Neutrophil (primary cell): ENCODE data around the gene SNX30.
A peak's percentile ranks its signal among the peaks of the same experiment; 100 is the strongest.

Source experiments
- H3K27ac ChIP-seq: fragments of 200-600 bp; sonication (generic); 2 replicates; pipeline ENCODE4 v1.5.1; 2016; ENCODE audit warnings: mild to moderate bottlenecking, moderate library complexity
- H3K27me3 ChIP-seq: fragments of 200-600 bp; sonication (generic); 2 replicates; pipeline ENCODE4 v1.6.0; 2016; ENCODE audit warnings: mild to moderate bottlenecking
- H3K36me3 ChIP-seq: fragments of 200-600 bp; sonication (generic); 2 replicates; pipeline ENCODE4 v1.5.1; 2017
- H3K4me1 ChIP-seq, 2 experiments: fragments of 200-600 bp in 1 of 2; sonication (generic) in 1 of 2; 1 replicate in 1 of 2; 2 replicates in 1 of 2; pipeline versions ENCODE4 v1.5.1 to v1.6.1; 2013 to 2016; ENCODE audit warnings: low read depth in 1 of 2, low read length in 1 of 2, mild to moderate bottlenecking in 1 of 2, moderate library complexity in 1 of 2; ENCODE audit not compliant: control insufficient read depth in 1 of 2, insufficient read depth in 1 of 2
- H3K4me3 ChIP-seq, 2 experiments: fragments of 200-600 bp in 1 of 2; sonication (generic) in 1 of 2; 1 replicate in 1 of 2; 2 replicates in 1 of 2; pipeline ENCODE4 v1.5.1; 2013 to 2016; ENCODE audit warnings: low read depth in 1 of 2, low read length in 1 of 2, mild to moderate bottlenecking in 1 of 2, moderate library complexity in 1 of 2
- H3K9me3 ChIP-seq: fragments of 200-600 bp; sonication (generic); 2 replicates; pipeline ENCODE4 v1.5.1; 2016
- TF ChIP-seq, protein P1 (sequence below): fragments of 200-600 bp; sonication (generic); IDR thresholded peaks from 2 replicates; pipeline ENCODE4 v1.5.1; 2016; ENCODE audit warnings: antibody characterized with exemption

SNX30 gene

DNA sequence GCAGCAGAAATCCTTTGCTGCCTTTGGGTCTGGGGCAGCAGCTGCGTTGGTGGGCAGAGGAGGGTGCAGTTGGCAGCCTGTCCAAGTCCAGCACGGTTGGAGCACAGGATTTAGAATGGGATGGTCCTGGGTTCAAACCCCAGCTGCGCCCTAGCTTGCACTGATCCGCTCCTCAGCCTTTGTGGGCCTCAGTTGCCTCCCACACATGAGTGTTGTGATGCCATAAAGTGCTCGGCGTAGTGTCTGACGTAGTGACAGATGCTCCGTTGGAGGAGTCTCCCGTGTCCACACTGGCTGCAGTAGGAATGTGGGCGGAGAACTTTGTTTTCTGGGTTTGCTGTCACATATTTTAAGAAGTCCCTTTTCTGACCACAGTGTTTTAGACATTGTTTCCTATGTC lies 104.1 kb downstream of the SNX30 start:
- H3K4me1 ChIP-seq, result peaks cover 31 to 44% of the 10 kb centered on the region in 2 experiments
- TF ChIP-seq, protein P1, sequence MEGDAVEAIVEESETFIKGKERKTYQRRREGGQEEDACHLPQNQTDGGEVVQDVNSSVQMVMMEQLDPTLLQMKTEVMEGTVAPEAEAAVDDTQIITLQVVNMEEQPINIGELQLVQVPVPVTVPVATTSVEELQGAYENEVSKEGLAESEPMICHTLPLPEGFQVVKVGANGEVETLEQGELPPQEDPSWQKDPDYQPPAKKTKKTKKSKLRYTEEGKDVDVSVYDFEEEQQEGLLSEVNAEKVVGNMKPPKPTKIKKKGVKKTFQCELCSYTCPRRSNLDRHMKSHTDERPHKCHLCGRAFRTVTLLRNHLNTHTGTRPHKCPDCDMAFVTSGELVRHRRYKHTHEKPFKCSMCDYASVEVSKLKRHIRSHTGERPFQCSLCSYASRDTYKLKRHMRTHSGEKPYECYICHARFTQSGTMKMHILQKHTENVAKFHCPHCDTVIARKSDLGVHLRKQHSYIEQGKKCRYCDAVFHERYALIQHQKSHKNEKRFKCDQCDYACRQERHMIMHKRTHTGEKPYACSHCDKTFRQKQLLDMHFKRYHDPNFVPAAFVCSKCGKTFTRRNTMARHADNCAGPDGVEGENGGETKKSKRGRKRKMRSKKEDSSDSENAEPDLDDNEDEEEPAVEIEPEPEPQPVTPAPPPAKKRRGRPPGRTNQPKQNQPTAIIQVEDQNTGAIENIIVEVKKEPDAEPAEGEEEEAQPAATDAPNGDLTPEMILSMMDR, result no peak
- H3K27me3 ChIP-seq, result no peaks in the 10 kb centered on the region
- H3K4me3 ChIP-seq, result no peak overlapping the region
- H3K9me3 ChIP-seq, result no peaks in the 10 kb centered on the region
- no peak overlapping the region for H3K27ac ChIP-seq
- no peaks in the 10 kb centered on the region for H3K36me3 ChIP-seq

DNA sequence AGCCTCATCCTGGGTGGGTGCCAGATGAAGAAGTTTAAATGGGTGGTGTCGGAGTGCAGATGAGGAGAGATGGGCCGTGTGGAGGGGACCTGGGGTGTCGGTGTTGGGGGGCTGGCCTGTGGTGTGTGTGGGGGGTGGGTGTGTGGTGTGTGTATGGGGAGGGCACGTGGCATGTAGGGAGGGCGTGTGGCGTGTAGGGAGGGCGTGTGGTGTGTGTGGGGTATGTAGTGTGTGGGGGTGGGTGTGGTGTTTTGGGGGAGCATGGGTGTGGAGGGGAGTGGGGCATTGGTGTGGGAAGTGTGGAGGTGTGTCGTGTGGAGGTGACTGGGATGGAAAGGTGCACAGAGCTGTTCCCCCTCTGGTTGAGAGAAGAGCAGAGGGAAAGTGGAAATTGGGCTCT lies 105.6 kb downstream of the SNX30 start:
- TF ChIP-seq, protein P1, result no peak
- H3K9me3 ChIP-seq, result no peaks in the 10 kb centered on the region
- H3K27me3 ChIP-seq, result no peaks in the 10 kb centered on the region
- H3K4me3 ChIP-seq, result no peak overlapping the region
- H3K4me1 ChIP-seq, result peaks cover 27 to 38% of the 10 kb centered on the region in 2 experiments
- H3K27ac ChIP-seq, result no peak overlapping the region
- no peaks in the 10 kb centered on the region for H3K36me3 ChIP-seq

DNA sequence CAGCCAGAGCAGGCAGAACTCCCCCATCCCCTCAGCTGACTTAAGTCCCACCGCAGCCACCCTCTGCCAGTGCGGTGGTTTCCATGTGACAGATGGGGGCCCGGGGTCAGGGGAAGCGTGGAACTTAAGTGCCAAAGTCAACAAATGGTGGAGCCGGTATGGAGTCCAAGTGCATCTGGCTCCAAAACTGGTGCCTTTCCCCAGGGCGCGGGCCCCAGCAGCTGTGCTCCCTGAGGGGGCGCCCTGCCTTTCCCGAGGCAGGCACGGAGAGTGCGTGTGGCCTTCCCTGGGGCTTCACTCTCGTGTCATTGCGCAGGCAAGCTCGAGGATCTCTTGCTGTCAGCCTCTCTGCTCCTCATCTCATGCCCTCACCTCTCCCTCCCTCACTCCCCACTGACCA lies 106.3 kb downstream of the SNX30 start:
- no peak overlapping the region for H3K27ac ChIP-seq
- no peaks in the 10 kb centered on the region for H3K36me3 ChIP-seq
- H3K9me3 ChIP-seq, result no peaks in the 10 kb centered on the region
- H3K27me3 ChIP-seq, result no peaks in the 10 kb centered on the region
- TF ChIP-seq, protein P1, result no peak
- no peak overlapping the region for H3K4me3 ChIP-seq
- peaks cover 33 to 42% of the 10 kb centered on the region in 2 experiments for H3K4me1 ChIP-seq

DNA sequence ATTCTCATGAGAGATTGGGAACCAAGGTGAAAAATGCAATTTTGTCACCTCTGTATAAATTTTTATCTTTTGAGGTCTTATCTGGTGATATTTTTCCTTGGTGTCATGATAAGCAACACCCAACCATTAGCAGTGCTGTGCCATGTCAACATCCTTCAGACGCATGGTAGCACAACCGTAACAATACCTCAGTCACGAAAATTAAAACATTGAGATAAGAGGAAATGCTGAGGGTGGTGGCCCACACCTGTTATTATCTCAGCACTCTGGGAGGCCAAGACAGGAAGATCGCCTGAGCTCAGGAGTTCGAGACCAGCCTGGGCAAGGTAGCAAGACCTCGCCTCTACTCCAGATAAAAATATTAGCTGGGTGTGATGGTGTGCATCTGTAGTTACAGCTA lies 107.4 kb downstream of the SNX30 start:
- H3K9me3 ChIP-seq, result no peaks in the 10 kb centered on the region
- H3K36me3 ChIP-seq, result no peaks in the 10 kb centered on the region
- TF ChIP-seq, protein P1, result no peak
- H3K4me1 ChIP-seq, result peaks cover 45 to 54% of the 10 kb centered on the region in 2 experiments
- no peaks in the 10 kb centered on the region for H3K27me3 ChIP-seq
- H3K4me3 ChIP-seq, result no peak overlapping the region
- H3K27ac ChIP-seq, result peak overlapping the region; percentile 66

DNA sequence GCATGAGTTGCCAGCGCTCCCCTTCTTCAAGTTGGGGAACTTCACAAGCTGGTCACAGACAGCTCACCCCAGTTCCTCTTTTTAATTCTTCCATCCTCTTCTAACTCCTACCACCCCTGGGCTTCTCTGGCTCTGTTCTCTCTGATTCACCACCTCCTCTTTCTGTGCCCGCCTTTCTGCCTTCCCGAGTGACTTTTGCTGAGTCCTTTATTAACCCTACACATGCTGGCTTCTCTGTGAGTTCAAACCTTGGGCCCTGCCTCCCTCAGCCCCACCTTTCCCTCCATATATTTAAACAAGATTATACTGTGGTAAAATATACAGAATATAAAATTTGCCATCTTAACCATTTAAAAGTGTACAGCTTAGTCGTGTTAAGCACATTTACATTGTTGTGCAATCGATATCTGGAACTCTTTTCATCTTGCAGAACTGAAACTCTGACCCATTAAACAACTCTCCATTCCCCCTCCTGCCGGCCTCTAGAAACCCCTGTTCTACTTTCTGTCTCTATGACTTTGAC lies 108.1 kb downstream of the SNX30 start:
- Histone ChIP-seq H3K4me3 (peak overlapping the region in 1 of 2 experiments; percentile 15), H3K4me1 (peaks cover 52 to 60% of the 10 kb centered on the region in 2 experiments), H3K36me3 (no peaks in the 10 kb centered on the region), H3K9me3 (no peaks in the 10 kb centered on the region), H3K27ac (peak overlapping the region; percentile 66), H3K27me3 (no peaks in the 10 kb centered on the region)
- TF ChIP-seq, protein P1, result no peak
